GF-D8 (cell line): Measurements from ENCODE around the gene LYL1.

Source experiments
- DNase-seq: peaks from one replicate; lab custom pipeline; 2025; lab: John Stamatoyannopoulos, UW

Gene LYL1

GRCh38 chr19:13073263-13073662, 29.4 kb downstream of the LYL1 start:
- DNase-seq = no peak

GRCh38 chr19:13072188-13072908, 30.3 kb downstream of the LYL1 start:
- DNase-seq = no peak

GRCh38 chr19:13071444-13072187, 31.0 kb downstream of the LYL1 start:
- no peak for DNase-seq

GRCh38 chr19:13070425-13071140, 32.1 kb downstream of the LYL1 start:
- no peak for DNase-seq

GRCh38 chr19:13069415-13070359, 33.0 kb downstream of the LYL1 start:
- no peak for DNase-seq

- no peak for DNase-seq
These were observed 34.4 kb downstream of the LYL1 start for GRCh38 chr19:13068085-13068846.

GRCh38 chr19:13066933-13067807, 35.5 kb downstream of the LYL1 start:
- no peak for DNase-seq

- no peak for DNase-seq
These were observed 36.4 kb downstream of the LYL1 start for GRCh38 chr19:13066226-13066625.

- DNase-seq = no peak
These were observed 38.6 kb downstream of the LYL1 start for GRCh38 chr19:13064092-13064489.

- no peak for DNase-seq
These were observed 39.1 kb downstream of the LYL1 start for GRCh38 chr19:13063461-13064091.

GRCh38 chr19:13062317-13062716, 40.3 kb downstream of the LYL1 start:
- DNase-seq = no peak

GRCh38 chr19:13060964-13061927, 41.4 kb downstream of the LYL1 start:
- DNase-seq = peak; percentile 20

- no peak for DNase-seq
These were observed 42.3 kb downstream of the LYL1 start for GRCh38 chr19:13060233-13060963.

- DNase-seq = no peak
These were observed 43.6 kb downstream of the LYL1 start for GRCh38 chr19:13058951-13059660.

GRCh38 chr19:13057744-13058143, 44.9 kb downstream of the LYL1 start:
- no peak for DNase-seq

- no peak for DNase-seq
These were observed 45.5 kb downstream of the LYL1 start for GRCh38 chr19:13057147-13057572.
